Neuronal stem cell (in vitro differentiated cells): ENCODE measurements around the gene TLL1.

Experiments used
- DNase-seq: peaks from one replicate; pipeline ENCODE4 v3.0.0-alpha.2; 2013; ENCODE audit warnings: low spot score
- H2AFZ ChIP-seq: one replicate; pipeline ENCODE4 v1.6.1; 2013; ENCODE audit warnings: mild to moderate bottlenecking, low read length, inconsistent platforms
- H2AK5ac ChIP-seq: 2 replicates; pipeline ENCODE4 v1.6.1; 2013; ENCODE audit warnings: low read depth, mild to moderate bottlenecking, inconsistent platforms, low read length, moderate library complexity, mixed read lengths
- H2BK120ac ChIP-seq: 2 replicates; pipeline ENCODE4 v1.6.1; 2013; ENCODE audit warnings: low read depth, mild to moderate bottlenecking, inconsistent platforms, low read length, moderate library complexity, mixed read lengths
- H2BK12ac ChIP-seq: one replicate; pipeline ENCODE4 v1.6.1; 2013; ENCODE audit warnings: low read length, inconsistent platforms
- H2BK15ac ChIP-seq: 2 replicates; pipeline ENCODE4 v1.6.1; 2013; ENCODE audit warnings: mild to moderate bottlenecking, low read length, inconsistent platforms, mixed read lengths
- H2BK5ac ChIP-seq: one replicate; pipeline ENCODE4 v1.6.1; 2013; ENCODE audit warnings: inconsistent platforms, mild to moderate bottlenecking, low read length, moderate library complexity
- H3K14ac ChIP-seq: one replicate; pipeline ENCODE4 v1.6.1; 2013; ENCODE audit warnings: low read length, inconsistent platforms
- H3K18ac ChIP-seq: 2 replicates; pipeline ENCODE4 v1.6.1; 2013; ENCODE audit warnings: low read length, inconsistent platforms
- H3K23ac ChIP-seq: 2 replicates; pipeline ENCODE4 v1.6.1; 2013; ENCODE audit warnings: low read depth, mild to moderate bottlenecking, mixed read lengths, low read length, inconsistent platforms; ENCODE audit not compliant: poor library complexity
- H3K27ac ChIP-seq: replicated peaks from 3 replicates; pipeline ENCODE4 v1.5.1; 2013; ENCODE audit warnings: low read length, inconsistent platforms
- H3K27me3 ChIP-seq, 3 experiments: 2 replicates each; pipeline ENCODE4 v1.6.1; 2013; ENCODE audit warnings: low read length in 3 of 3, mild to moderate bottlenecking in 2 of 3, inconsistent platforms in 1 of 3, low read depth in 1 of 3, mixed read lengths in 1 of 3, moderate library complexity in 1 of 3; ENCODE audit not compliant: control insufficient read depth in 3 of 3, insufficient read depth in 3 of 3
- H3K36me3 ChIP-seq, 2 donors: replicated peaks in 1 of 2; 2 replicates each; pipeline ENCODE4 v1.6.1; 2013; ENCODE audit warnings: low read length in 2 of 2; ENCODE audit not compliant: control insufficient read depth in 2 of 2, insufficient read depth in 2 of 2
- H3K4ac ChIP-seq: 2 replicates; pipeline ENCODE4 v1.6.1; 2013; ENCODE audit warnings: inconsistent platforms, mild to moderate bottlenecking, low read length, moderate library complexity
- H3K4me1 ChIP-seq, 2 donors: 1 replicate in 1 of 2; 2 replicates in 1 of 2; pipeline ENCODE4 v1.6.1; 2013; ENCODE audit warnings: low read length in 2 of 2, low read depth in 1 of 2; ENCODE audit not compliant: control insufficient read depth in 2 of 2, insufficient read depth in 1 of 2
- H3K4me2 ChIP-seq: one replicate; pipeline ENCODE4 v1.6.1; 2013; ENCODE audit warnings: mild to moderate bottlenecking, low read length, inconsistent platforms; ENCODE audit not compliant: insufficient read depth, poor library complexity, severe bottlenecking
- H3K4me3 ChIP-seq, 2 donors: 2 replicates each; pipeline ENCODE4 v1.5.1; 2013; ENCODE audit warnings: low read length in 2 of 2, mild to moderate bottlenecking in 2 of 2, inconsistent platforms in 1 of 2, moderate library complexity in 1 of 2
- H3K79me1 ChIP-seq: one replicate; pipeline ENCODE4 v1.6.1; 2013; ENCODE audit warnings: low read depth, mild to moderate bottlenecking, inconsistent platforms, low read length, moderate library complexity
- H3K9ac ChIP-seq: one replicate; pipeline ENCODE4 v1.6.1; 2013; ENCODE audit warnings: mild to moderate bottlenecking, low read depth, low read length, inconsistent platforms; ENCODE audit not compliant: poor library complexity
- H3K9me3 ChIP-seq, 2 donors: replicated peaks in 1 of 2; 2 replicates each; pipeline versions ENCODE3 to v1.6.1; 2013; ENCODE audit warnings: low read length in 2 of 2, mild to moderate bottlenecking in 2 of 2, inconsistent platforms in 1 of 2, low read depth in 1 of 2, mixed read lengths in 1 of 2, moderate library complexity in 1 of 2; ENCODE audit not compliant: control insufficient read depth in 2 of 2, insufficient read depth in 1 of 2
- H4K8ac ChIP-seq: one replicate; pipeline ENCODE4 v1.6.1; 2013; ENCODE audit warnings: low read depth, mild to moderate bottlenecking, inconsistent platforms, low read length, moderate library complexity
- H4K91ac ChIP-seq: one replicate; pipeline ENCODE4 v1.6.1; 2013; ENCODE audit warnings: low read length, low read depth, mild to moderate bottlenecking, inconsistent platforms; ENCODE audit not compliant: poor library complexity
- WGBS, 2 donors: extraction: QIAGEN DNeasy Blood & Tissue Kit; methylation state at CpG; one replicate each; pipeline ENCODE4 v1.1.7; 2013; ENCODE audit warnings: missing lambda C conversion rate in 2 of 2, mixed read lengths in 1 of 2; ENCODE audit not compliant: insufficient read length in 2 of 2, insufficient replicate concordance in 1 of 2; ENCODE audit errors: extremely low coverage in 2 of 2; 5-methylcytosine and 5-hydroxymethylcytosine counted together

The TLL1 gene

DNA sequence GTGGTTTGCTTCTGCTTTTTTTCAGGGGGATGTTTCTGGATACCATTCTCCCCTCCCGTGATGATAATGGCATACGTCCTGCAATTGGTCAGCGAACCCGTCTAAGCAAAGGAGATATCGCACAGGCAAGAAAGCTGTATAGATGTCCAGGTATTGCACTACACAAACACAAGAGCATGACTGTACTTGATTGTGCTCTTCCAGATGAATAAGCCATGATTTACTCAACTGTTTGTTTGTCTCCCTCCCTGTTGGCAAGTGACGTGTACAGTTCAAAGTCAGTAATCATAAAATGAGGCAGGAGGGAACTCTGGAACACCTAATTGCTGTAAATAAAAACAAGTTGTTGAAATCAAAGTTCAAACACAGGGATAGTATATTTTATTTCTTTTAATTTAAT, 141.4 kb downstream of the TLL1 start:
- Histone ChIP-seq H4K91ac (no peak overlapping the region), H3K4me3 (no peak overlapping the region), H3K14ac (no peak overlapping the region), H3K4me2 (no peak overlapping the region), H3K36me3 (no peaks in the 10 kb centered on the region), H3K23ac (no peak overlapping the region), H2BK120ac (no peak overlapping the region), H2BK15ac (no peak overlapping the region), H3K27me3 (no peaks in the 10 kb centered on the region), H4K8ac (no peak overlapping the region), H2BK12ac (no peak overlapping the region), H2BK5ac (no peak overlapping the region), H3K27ac (no peak overlapping the region), H3K4me1 (no peaks in the 10 kb centered on the region), H2AK5ac (no peak overlapping the region), H2AFZ (no peak overlapping the region), H3K18ac (no peak overlapping the region), H3K4ac (no peak overlapping the region), H3K9me3 (no peaks in the 10 kb centered on the region), H3K79me1 (no peaks in the 10 kb centered on the region), H3K9ac (no peak overlapping the region)
- no CpG with 5 or more reads among the region's 6 CpGs for WGBS, 2 donors
- no peak for DNase-seq

DNA sequence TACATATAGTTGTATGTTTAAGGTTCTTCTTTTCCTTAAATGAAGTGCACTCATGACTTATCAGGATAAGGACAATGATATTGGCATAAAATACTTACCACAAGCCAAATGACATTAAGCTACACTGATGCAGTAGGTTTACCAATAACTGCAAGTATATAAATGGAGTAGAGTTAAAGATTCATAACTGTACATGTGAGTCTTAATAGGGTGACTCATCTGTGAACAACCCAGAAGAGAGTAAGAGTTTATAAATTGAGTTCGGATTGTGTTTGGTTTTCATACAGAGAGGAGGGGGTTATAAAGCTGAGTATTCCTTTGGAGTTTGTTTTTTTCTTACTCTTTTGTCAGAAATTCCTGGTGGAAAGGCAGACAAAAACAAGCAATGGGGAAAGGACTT, 144.8 kb downstream of the TLL1 start:
- Histone ChIP-seq H3K4me3 (no peak overlapping the region), H3K4me2 (no peak overlapping the region), H3K27me3 (no peaks in the 10 kb centered on the region), H2BK12ac (no peak overlapping the region), H2AK5ac (no peak overlapping the region), H2BK5ac (no peak overlapping the region), H3K4me1 (no peaks in the 10 kb centered on the region), H3K14ac (no peak overlapping the region), H3K18ac (no peak overlapping the region), H3K79me1 (no peaks in the 10 kb centered on the region), H2BK15ac (no peak overlapping the region), H3K4ac (no peak overlapping the region), H3K9ac (no peak overlapping the region), H3K23ac (no peak overlapping the region), H4K91ac (no peak overlapping the region), H2BK120ac (no peak overlapping the region), H3K27ac (no peak overlapping the region), H3K9me3 (no peaks in the 10 kb centered on the region), H3K36me3 (no peaks in the 10 kb centered on the region), H2AFZ (no peak overlapping the region), H4K8ac (no peak overlapping the region)
- DNase-seq: no peak
- no CpG with 5 or more reads among the region's 1 CpG for WGBS, 2 donors

DNA sequence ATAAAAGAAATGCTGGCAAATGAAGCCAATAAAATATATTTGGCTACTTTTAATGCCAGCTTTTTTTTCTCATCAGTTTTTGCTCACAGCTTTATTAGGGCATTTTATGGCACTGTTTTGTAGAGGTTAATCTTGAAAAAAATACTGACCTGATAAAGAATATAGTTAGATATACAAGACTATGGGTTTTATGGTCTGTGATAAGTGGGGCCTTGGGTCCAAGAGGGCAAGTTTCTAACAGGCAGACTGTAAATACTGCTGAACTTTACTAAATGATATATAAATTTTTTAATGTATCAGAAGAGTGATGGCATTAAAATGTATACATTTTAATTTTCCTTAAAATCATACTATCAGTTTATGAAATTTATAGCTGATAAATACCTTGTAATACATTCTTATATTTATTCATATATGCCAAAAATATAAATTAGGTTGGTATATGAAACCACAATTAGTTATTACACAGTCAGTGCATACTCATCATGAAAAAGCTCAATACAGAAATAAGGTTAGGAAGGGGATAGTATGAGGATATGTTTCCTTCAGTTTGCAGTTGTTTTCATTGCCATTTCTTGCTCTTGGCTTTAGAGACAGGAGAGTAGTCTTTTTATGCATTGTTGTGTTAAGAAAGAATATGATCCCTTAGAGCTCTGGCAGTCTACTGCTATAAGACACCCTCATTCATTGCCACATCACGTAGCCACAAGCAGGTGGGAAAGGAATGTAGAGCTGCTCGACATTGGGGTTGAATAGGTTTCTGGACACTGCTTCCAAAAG, 146.6 kb downstream of the TLL1 start:
- H4K8ac ChIP-seq: no peak overlapping the region
- no CpG with 5 or more reads among the region's 2 CpGs for WGBS, 2 donors
- H3K14ac ChIP-seq: no peak overlapping the region
- no peak overlapping the region for H3K4ac ChIP-seq
- no peaks in the 10 kb centered on the region for H3K36me3 ChIP-seq
- no peak overlapping the region for H2BK12ac ChIP-seq
- no peak overlapping the region for H2BK15ac ChIP-seq
- H3K4me1 ChIP-seq: no peaks in the 10 kb centered on the region
- H3K27ac ChIP-seq: no peak overlapping the region
- H2BK120ac ChIP-seq: no peak overlapping the region
- no peak overlapping the region for H3K23ac ChIP-seq
- no peak for DNase-seq
- no peaks in the 10 kb centered on the region for H3K9me3 ChIP-seq
- no peak overlapping the region for H4K91ac ChIP-seq
- no peak overlapping the region for H3K4me2 ChIP-seq
- no peak overlapping the region for H2AFZ ChIP-seq
- no peaks in the 10 kb centered on the region for H3K79me1 ChIP-seq
- no peaks in the 10 kb centered on the region for H3K27me3 ChIP-seq
- H2AK5ac ChIP-seq: no peak overlapping the region
- H3K9ac ChIP-seq: no peak overlapping the region
- H3K4me3 ChIP-seq: no peak overlapping the region
- H2BK5ac ChIP-seq: no peak overlapping the region
- no peak overlapping the region for H3K18ac ChIP-seq

DNA sequence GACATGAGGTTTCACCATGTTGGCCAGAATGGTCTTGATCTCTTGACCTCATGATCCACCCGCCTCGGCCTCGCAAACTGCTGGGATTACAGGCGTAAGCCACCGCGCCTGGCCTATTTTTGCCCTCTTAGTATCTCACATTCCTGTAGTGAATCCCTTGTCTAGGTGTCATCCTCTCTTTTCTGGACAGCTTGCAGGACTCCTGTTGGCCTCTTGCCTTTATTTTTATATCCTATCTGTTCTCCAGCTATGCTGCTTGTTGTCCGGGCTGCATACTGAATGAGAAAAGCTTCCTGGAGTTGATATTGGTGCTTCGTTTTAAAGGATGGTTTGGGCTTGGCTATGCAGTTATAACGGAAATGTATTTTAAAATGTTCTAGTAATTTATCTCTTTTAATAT, 148.6 kb downstream of the TLL1 start:
- DNase-seq: no peak
- no peak overlapping the region for H3K4me2 ChIP-seq
- no peak overlapping the region for H3K27ac ChIP-seq
- H4K91ac ChIP-seq: no peak overlapping the region
- H4K8ac ChIP-seq: no peak overlapping the region
- no peaks in the 10 kb centered on the region for H3K79me1 ChIP-seq
- no peaks in the 10 kb centered on the region for H3K27me3 ChIP-seq
- H3K4me1 ChIP-seq: no peaks in the 10 kb centered on the region
- H2AFZ ChIP-seq: no peak overlapping the region
- H3K23ac ChIP-seq: no peak overlapping the region
- H3K4me3 ChIP-seq: no peak overlapping the region
- H3K36me3 ChIP-seq: no peaks in the 10 kb centered on the region
- no peak overlapping the region for H2BK5ac ChIP-seq
- H2BK12ac ChIP-seq: no peak overlapping the region
- no peaks in the 10 kb centered on the region for H3K9me3 ChIP-seq
- no peak overlapping the region for H3K9ac ChIP-seq
- H3K18ac ChIP-seq: no peak overlapping the region
- no peak overlapping the region for H2BK120ac ChIP-seq
- no peak overlapping the region for H2AK5ac ChIP-seq
- no peak overlapping the region for H3K4ac ChIP-seq
- no peak overlapping the region for H3K14ac ChIP-seq
- H2BK15ac ChIP-seq: no peak overlapping the region
- WGBS, 2 donors: no CpG with 5 or more reads among the region's 9 CpGs
